Bronchial epithelial cell (primary cell): Measurements from ENCODE around the gene CCSER1. TPM values are rescaled to one million over a fixed set of nuclear protein-coding genes. Genes with fewer than 3 reads are reported as not detected.

Experiments used
- DNase-seq: peaks from one replicate; pipeline ENCODE4 v3.0.0-alpha.2; 2010; ENCODE audit warnings: low read depth
- FAIRE-seq: peaks from 2 replicates; lab custom pipeline; 2011; peaks lifted over from hg19 to GRCh38; lab: Jason Lieb, UNC
- H3K27me3 ChIP-seq: 2 replicates; pipeline ENCODE4 v1.5.1; 2011; ENCODE audit warnings: low read length; ENCODE audit not compliant: control insufficient read depth, insufficient read depth
- H3K36me3 ChIP-seq: 2 replicates; pipeline ENCODE4 v1.5.1; 2011; ENCODE audit warnings: low read length; ENCODE audit not compliant: control insufficient read depth, insufficient read depth
- H3K4me3 ChIP-seq: 2 replicates; pipeline ENCODE4 v1.5.1; 2011; ENCODE audit warnings: mild to moderate bottlenecking, low read depth, low read length, control low read depth
- total RNA-seq: library from RNA; depleted of rRNA; stranded (reverse); fragments of >200 nt; gene quantifications from 2 replicates; pipeline ENCODE4 v1.2.1, GENCODE V29; 2014
- TF ChIP-seq, protein P1 (sequence below): IDR thresholded peaks from 2 replicates; pipeline ENCODE4 v1.5.1; 2011; ENCODE audit warnings: mild to moderate bottlenecking, moderate library complexity, low read length, control low read depth, inconsistent platforms; ENCODE audit not compliant: insufficient read depth, severe bottlenecking

Gene CCSER1
- total RNA-seq, 1 donor from 2014 or later = 6.6 TPM

DNA sequence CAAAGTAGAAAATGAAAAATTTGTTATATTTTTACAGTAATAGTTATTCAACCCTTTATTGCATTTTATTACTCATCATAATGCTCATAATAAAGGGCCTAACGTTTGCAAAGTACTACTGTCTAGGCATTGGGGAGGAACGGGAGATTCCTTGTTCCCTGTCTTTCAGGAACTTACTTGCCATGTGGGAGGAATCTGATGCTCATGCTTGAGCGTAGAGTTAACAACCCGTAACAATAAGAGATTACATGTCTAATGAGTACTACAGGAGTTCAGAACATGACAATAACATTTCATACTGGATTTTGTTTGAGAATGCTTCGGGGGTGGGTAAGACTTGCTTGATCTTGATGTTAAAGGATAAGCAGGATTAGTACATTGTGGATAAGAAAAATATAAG, 2.9 kb downstream of the CCSER1 start:
- no peak for DNase-seq
- no peak for FAIRE-seq
- TF ChIP-seq, protein P1, sequence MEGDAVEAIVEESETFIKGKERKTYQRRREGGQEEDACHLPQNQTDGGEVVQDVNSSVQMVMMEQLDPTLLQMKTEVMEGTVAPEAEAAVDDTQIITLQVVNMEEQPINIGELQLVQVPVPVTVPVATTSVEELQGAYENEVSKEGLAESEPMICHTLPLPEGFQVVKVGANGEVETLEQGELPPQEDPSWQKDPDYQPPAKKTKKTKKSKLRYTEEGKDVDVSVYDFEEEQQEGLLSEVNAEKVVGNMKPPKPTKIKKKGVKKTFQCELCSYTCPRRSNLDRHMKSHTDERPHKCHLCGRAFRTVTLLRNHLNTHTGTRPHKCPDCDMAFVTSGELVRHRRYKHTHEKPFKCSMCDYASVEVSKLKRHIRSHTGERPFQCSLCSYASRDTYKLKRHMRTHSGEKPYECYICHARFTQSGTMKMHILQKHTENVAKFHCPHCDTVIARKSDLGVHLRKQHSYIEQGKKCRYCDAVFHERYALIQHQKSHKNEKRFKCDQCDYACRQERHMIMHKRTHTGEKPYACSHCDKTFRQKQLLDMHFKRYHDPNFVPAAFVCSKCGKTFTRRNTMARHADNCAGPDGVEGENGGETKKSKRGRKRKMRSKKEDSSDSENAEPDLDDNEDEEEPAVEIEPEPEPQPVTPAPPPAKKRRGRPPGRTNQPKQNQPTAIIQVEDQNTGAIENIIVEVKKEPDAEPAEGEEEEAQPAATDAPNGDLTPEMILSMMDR = no peak
- no peaks in the 10 kb centered on the region for H3K27me3 ChIP-seq
- no peak overlapping the region for H3K4me3 ChIP-seq
- H3K36me3 ChIP-seq = no peaks in the 10 kb centered on the region

DNA sequence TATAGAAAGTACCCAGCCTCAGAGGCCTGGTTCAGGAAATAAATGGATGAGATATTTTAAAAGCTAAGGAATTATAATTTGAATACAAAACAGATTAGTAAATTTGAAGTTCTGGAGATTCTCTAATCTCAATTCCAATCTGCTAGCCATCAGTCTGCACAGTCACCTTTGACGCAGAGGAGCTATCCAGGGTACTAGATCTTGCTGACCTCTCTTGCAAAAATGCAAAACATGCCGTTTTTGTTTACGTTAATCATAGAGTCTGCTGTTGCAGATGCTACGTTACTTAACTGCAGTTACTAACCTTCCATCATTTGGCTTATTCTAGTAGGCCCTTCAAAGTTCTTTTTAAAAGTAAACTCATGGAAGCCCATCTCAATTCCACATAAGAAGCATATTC, 10.4 kb downstream of the CCSER1 start:
- H3K27me3 ChIP-seq = no peaks in the 10 kb centered on the region
- DNase-seq = peak; percentile 63
- no peak overlapping the region for H3K4me3 ChIP-seq
- FAIRE-seq = no peak
- H3K36me3 ChIP-seq = no peaks in the 10 kb centered on the region
- TF ChIP-seq, protein P1 = no peak

DNA sequence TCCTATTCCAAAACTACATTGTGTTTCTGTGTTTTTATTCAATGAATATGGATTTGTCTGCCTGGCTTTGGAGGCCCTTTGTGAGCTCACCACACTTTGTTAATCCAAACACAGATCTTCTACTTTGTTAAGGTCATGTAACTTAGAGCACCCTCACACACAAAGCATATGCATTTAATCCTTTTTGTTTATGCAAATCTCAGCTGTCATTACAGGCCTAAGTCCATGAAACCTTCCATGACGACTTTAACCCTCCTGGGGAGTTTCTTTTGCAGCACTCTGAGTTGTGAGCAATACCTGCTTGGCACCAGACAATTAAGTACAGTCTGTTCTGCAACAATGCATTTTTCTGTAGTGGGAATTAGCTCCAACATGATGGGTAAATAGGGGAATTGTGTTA, 14.9 kb downstream of the CCSER1 start:
- no peak for FAIRE-seq
- no peaks in the 10 kb centered on the region for H3K36me3 ChIP-seq
- TF ChIP-seq, protein P1 = no peak
- H3K4me3 ChIP-seq = no peak overlapping the region
- no peaks in the 10 kb centered on the region for H3K27me3 ChIP-seq
- DNase-seq = no peak

DNA sequence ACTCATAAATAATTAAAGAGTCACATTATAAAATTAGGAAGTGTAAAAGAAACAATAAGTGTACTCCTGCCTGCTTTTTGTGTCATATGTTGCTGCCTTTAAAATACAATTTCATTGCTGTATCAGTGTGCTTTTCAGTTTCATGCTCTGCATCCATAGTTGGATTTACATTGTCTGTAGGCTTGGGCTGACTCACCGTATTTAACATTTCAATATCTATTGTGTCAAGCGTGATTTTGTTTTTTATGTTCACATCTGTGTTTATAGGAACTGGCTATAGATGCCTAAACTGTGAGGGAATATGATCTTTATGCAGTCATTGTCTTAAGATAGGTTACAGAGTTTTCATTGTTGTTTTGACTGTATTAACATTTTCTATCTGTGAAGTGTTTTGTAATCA, 18.1 kb downstream of the CCSER1 start:
- FAIRE-seq (no peak), DNase-seq (no peak)
- H3K36me3 ChIP-seq = no peaks in the 10 kb centered on the region
- H3K27me3 ChIP-seq = peaks cover 2% of the 10 kb centered on the region
- no peak overlapping the region for H3K4me3 ChIP-seq
- TF ChIP-seq, protein P1 = no peak

DNA sequence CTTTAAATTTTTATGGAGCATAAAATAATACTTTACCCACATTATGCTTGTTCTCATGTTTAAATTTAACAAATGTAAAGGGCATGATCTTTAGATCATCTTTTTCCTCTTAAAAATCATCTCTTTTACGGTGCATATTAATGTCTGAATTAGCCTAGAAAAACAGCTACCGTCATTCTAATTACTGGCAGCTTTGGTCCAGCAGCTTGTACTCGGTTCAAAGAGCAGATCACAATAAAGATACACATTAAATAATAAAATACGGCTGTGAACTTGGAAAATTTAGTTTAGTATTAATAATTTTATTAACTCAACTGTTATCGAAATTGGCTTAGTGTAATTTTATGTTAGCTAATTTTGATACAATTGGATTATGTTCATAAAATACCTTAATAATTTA, 19.1 kb downstream of the CCSER1 start:
- FAIRE-seq (no peak), DNase-seq (no peak)
- Histone ChIP-seq H3K36me3 (no peaks in the 10 kb centered on the region), H3K27me3 (peaks cover 2% of the 10 kb centered on the region), H3K4me3 (no peak overlapping the region)
- TF ChIP-seq, protein P1 = no peak

DNA sequence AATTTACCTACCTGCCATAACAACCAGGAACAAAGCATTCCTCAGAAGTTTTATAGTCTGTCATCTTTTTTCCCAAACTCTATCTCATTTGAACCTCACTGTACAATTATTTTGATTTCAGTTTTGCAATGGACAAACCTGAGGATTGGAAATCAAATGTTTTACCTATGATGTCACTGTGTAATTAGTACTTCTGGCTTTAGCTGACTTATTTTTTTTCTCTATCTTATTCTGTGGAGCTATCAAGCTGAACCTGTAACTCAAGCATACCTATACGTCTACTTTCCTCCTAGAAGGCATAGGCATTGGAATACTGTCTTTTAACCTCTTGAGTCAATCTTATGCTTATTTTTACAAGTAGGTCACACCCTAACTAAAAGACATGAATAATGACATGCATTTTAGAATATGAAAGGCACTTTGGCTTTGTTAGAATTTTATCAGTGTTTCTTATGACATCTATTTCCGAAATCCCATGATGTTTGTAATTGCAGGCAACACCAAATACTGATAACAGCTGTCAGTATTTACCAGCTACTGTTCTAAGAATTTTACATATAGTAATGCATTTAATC, 21.5 kb downstream of the CCSER1 start:
- TF ChIP-seq, protein P1 = no peak
- H3K4me3 ChIP-seq = no peak overlapping the region
- no peak for DNase-seq
- FAIRE-seq = no peak
- no peaks in the 10 kb centered on the region for H3K36me3 ChIP-seq
- peaks cover 2% of the 10 kb centered on the region for H3K27me3 ChIP-seq
